AG04450 (cell line): ENCODE results near the gene IGFL2. TPM values are rescaled to one million over a fixed set of nuclear protein-coding genes. Genes with fewer than 3 reads are reported as not detected.

Experiments used
- CTCF ChIA-PET: fragments of 300-600, 350-600 bp; formaldehyde crosslinking; extraction: SDS; loops from one replicate; lab custom pipeline; 2022; ENCODE audit warnings: antibody characterized with exemption, inconsistent platforms; lab: Charles Lee
- POLR2A ChIA-PET: fragments of 350-600 bp; formaldehyde crosslinking; extraction: SDS; loops from one replicate; lab custom pipeline; 2021; ENCODE audit warnings: antibody characterized with exemption, inconsistent platforms; lab: Yijun Ruan, JAX
- DNase-seq: peaks from one replicate; pipeline ENCODE4 v3.0.0-alpha.2; 2011; ENCODE audit warnings: low read depth, low spot score
- H3K27ac ChIP-seq: one replicate; pipeline ENCODE4 v1.5.1; 2012; ENCODE audit warnings: low read depth, low read length, control low read depth
- H3K27me3 ChIP-seq: one replicate; pipeline ENCODE4 v1.6.0; 2012; ENCODE audit warnings: low read length; ENCODE audit not compliant: control insufficient read depth, insufficient read depth
- H3K4me3 ChIP-seq: 2 replicates; pipeline ENCODE4 v1.5.1; 2011; ENCODE audit warnings: mild to moderate bottlenecking, low read depth, low read length, control low read depth
- H3K9me3 ChIP-seq: 2 replicates; pipeline ENCODE4 v1.5.1; 2012; ENCODE audit warnings: low read length; ENCODE audit not compliant: control insufficient read depth, insufficient read depth
- CTCF ChIP-seq: IDR thresholded peaks from 2 replicates; pipeline ENCODE4 v1.5.1; 2011; ENCODE audit warnings: low read depth, low read length, control low read depth, inconsistent platforms
- polyA plus RNA-seq: library from polyadenylated mRNA; depleted of rRNA; stranded (reverse); fragments of >200 nt; gene quantifications from 2 replicates; pipeline ENCODE4 v1.2.3, GENCODE V29; 2011

The IGFL2 gene
- polyA plus RNA-seq, 1 experiment: not detected

GRCh38 chr19:46197314-46198070 lies 49.5 kb downstream of the IGFL2 start:
- no peaks in the 10 kb centered on the region for H3K9me3 ChIP-seq
- no peak overlapping the region for H3K4me3 ChIP-seq
- CTCF ChIA-PET: no interaction called here
- peaks cover 39% of the 10 kb centered on the region for H3K27me3 ChIP-seq
- TF ChIP-seq CTCF: no peak
- H3K27ac ChIP-seq: no peak overlapping the region
- DNase-seq: no peak
- POLR2A ChIA-PET: no interaction called here

DNA sequence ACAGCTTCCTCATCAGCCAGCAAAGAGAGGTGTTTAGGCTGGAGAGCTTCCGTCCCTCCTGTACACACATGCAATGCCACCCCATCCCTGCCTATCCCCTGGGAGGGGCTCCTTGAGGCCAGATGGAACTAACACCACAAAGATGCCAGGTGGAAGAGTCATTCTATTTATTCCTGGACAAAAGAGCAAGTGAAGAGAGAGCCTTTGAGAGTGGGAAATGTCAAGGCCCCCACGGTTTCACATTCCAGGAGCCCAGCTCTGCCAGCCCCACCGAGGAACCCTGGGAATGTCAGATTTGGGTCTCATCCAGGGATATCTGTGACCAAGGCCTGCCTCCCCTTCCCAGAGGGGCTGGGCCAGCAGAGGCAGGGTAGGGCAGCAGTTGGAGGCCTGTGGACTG lies 50.7 kb downstream of the IGFL2 start:
- CTCF ChIA-PET: no interaction called here
- H3K4me3 ChIP-seq: no peak overlapping the region
- H3K27me3 ChIP-seq: peaks cover 39% of the 10 kb centered on the region
- DNase-seq: no peak
- POLR2A ChIA-PET: no interaction called here
- TF ChIP-seq CTCF: no peak
- no peaks in the 10 kb centered on the region for H3K9me3 ChIP-seq
- no peak overlapping the region for H3K27ac ChIP-seq

GRCh38 chr19:46201454-46202310 lies 53.6 kb downstream of the IGFL2 start:
- TF ChIP-seq CTCF: no peak
- POLR2A ChIA-PET: no interaction called here
- Histone ChIP-seq H3K27ac (no peak overlapping the region), H3K9me3 (peaks cover 3% of the 10 kb centered on the region; the same call in 1 of the 2 replicates), H3K4me3 (no peak overlapping the region), H3K27me3 (peaks cover 29% of the 10 kb centered on the region)
- CTCF ChIA-PET: no interaction called here
- DNase-seq: no peak

DNA sequence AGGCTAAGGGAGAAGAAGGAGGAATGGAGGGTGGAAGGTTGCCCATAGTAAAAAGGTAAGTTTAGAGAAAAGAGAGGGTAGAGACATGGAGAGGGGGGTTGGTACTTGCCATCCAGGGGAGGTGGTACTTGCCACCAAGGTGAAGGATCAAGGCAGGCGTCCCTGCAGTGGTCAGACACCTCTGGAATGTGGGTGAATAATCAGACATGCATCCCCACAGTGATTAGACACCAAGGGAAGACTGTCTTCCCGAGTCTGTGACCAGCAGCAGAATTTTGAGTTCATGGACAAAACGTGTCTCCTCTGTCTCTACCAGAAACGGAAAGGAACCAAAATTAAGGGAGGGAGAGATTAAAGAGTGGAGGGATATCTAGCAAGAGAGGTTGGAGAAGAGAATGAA lies 54.4 kb downstream of the IGFL2 start:
- peaks cover 25% of the 10 kb centered on the region for H3K27me3 ChIP-seq
- H3K4me3 ChIP-seq: no peak overlapping the region
- DNase-seq: no peak
- no peak overlapping the region for H3K27ac ChIP-seq
- no peak for TF ChIP-seq CTCF
- CTCF ChIA-PET: no interaction called here
- POLR2A ChIA-PET: no interaction called here
- peaks cover 3% of the 10 kb centered on the region; the same call in 1 of the 2 replicates for H3K9me3 ChIP-seq
